Natural killer cell (primary cell): ENCODE data around the gene SLC4A1AP. TPM values are rescaled to one million over a fixed set of nuclear protein-coding genes. Genes with fewer than 3 reads are reported as not detected.

Experiments used
- ATAC-seq, 3 donors: fragments of 150-1000 bp in 2 of 3; fragments of 200-7000 bp in 1 of 3; cut with Tn5 transposase; 1 replicate in 1 of 3; 2 replicates in 2 of 3; pipeline ENCODE4 v1.10.0; 2021; ENCODE audit warnings: mild to moderate bottlenecking in 2 of 3, moderate library complexity in 2 of 3
- DNase-seq, 2 donors: peaks; one replicate each; pipeline versions ENCODE4 v3.0.0 to v3.0.0-alpha.2; 2013 to 2021; ENCODE audit warnings: mixed read lengths in 1 of 2
- H3K27ac ChIP-seq: one replicate; pipeline ENCODE4 v1.5.1; 2013; ENCODE audit warnings: mild to moderate bottlenecking, low read length
- H3K27me3 ChIP-seq: one replicate; pipeline ENCODE4 v1.6.1; 2013; ENCODE audit warnings: low read length; ENCODE audit not compliant: control insufficient read depth, insufficient read depth
- H3K36me3 ChIP-seq: one replicate; pipeline ENCODE4 v1.6.1; 2013; ENCODE audit warnings: low read length; ENCODE audit not compliant: control insufficient read depth, insufficient read depth
- H3K4me1 ChIP-seq: one replicate; pipeline ENCODE4 v1.6.1; 2013; ENCODE audit warnings: low read length; ENCODE audit not compliant: control insufficient read depth, insufficient read depth
- H3K4me3 ChIP-seq: one replicate; pipeline ENCODE4 v1.5.1; 2013; ENCODE audit warnings: low read length
- H3K9me3 ChIP-seq: one replicate; pipeline ENCODE4 v1.6.1; 2013; ENCODE audit warnings: low read length; ENCODE audit not compliant: control insufficient read depth, insufficient read depth
- H3K27ac Mint-ChIP-seq, 2 donors: one replicate each; pipeline ENCODE4 v1.8.0; 2022; ENCODE audit warnings: mild to moderate bottlenecking in 2 of 2, mixed read lengths in 2 of 2, moderate library complexity in 1 of 2
- H3K27me3 Mint-ChIP-seq, 2 donors: one replicate each; pipeline ENCODE4 v1.8.0; 2022; ENCODE audit warnings: low read depth in 2 of 2, mixed read lengths in 2 of 2
- H3K36me3 Mint-ChIP-seq: one replicate; pipeline ENCODE4 v1.8.0; 2022; ENCODE audit warnings: mixed read lengths
- H3K4me1 Mint-ChIP-seq, 2 donors: one replicate each; pipeline ENCODE4 v1.8.0; 2022; ENCODE audit warnings: mixed read lengths in 2 of 2
- H3K4me3 Mint-ChIP-seq: one replicate; pipeline ENCODE4 v1.8.0; 2022; ENCODE audit warnings: mild to moderate bottlenecking, moderate library complexity, mixed read lengths
- H3K9me3 Mint-ChIP-seq, 2 donors: one replicate each; pipeline ENCODE4 v1.8.0; 2022; ENCODE audit warnings: mixed read lengths in 2 of 2
- WGBS: methylation state at CpG from one replicate; pipeline ENCODE4 v1.1.7; 2013; ENCODE audit warnings: missing lambda C conversion rate; ENCODE audit not compliant: insufficient coverage; 5-methylcytosine and 5-hydroxymethylcytosine counted together
- intact Hi-C: fragments of 100-400 bp; cut with micrococcal nuclease; formaldehyde crosslinking; loops from one replicate; pipeline ENCODE4 v1.14.2; 2022
- total RNA-seq, 4 donors: library from RNA; stranded (reverse); fragments of 120-200 nt in 1 of 4; gene quantifications; one replicate each; pipeline versions ENCODE4 v1.2.3 to v1.2.4, GENCODE V29; 2013 to 2022
- TF ChIP-seq, protein P1 (sequence below): fragments of 200-600 bp; IDR thresholded peaks from one replicate; pipeline ENCODE4 v1.8.0; 2022; ENCODE audit warnings: antibody characterized with exemption

The SLC4A1AP gene
- total RNA-seq, 3 donors from 2014 or later (not counting 1 experiment from before 2014, with no cell fraction given): 22.0 to 26.0 (median 24.8) TPM

GRCh38 chr2:27715318-27716210 is 51.9 kb downstream of the SLC4A1AP start:
- peaks cover 12 to 21% of the 10 kb centered on the region in 2 donors for H3K27me3 Mint-ChIP-seq
- peak overlapping the region; percentile 61 for H3K4me3 Mint-ChIP-seq
- Histone ChIP-seq H3K36me3 (no peaks in the 10 kb centered on the region), H3K4me3 (no peak overlapping the region), H3K4me1 (peaks cover 20% of the 10 kb centered on the region), H3K9me3 (no peaks in the 10 kb centered on the region), H3K27ac (no peak overlapping the region), H3K27me3 (peaks cover 6% of the 10 kb centered on the region)
- TF ChIP-seq, protein P1, sequence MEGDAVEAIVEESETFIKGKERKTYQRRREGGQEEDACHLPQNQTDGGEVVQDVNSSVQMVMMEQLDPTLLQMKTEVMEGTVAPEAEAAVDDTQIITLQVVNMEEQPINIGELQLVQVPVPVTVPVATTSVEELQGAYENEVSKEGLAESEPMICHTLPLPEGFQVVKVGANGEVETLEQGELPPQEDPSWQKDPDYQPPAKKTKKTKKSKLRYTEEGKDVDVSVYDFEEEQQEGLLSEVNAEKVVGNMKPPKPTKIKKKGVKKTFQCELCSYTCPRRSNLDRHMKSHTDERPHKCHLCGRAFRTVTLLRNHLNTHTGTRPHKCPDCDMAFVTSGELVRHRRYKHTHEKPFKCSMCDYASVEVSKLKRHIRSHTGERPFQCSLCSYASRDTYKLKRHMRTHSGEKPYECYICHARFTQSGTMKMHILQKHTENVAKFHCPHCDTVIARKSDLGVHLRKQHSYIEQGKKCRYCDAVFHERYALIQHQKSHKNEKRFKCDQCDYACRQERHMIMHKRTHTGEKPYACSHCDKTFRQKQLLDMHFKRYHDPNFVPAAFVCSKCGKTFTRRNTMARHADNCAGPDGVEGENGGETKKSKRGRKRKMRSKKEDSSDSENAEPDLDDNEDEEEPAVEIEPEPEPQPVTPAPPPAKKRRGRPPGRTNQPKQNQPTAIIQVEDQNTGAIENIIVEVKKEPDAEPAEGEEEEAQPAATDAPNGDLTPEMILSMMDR: no peak
- peak overlapping the region in 1 of 2 donors; percentile 76 for H3K27ac Mint-ChIP-seq
- peak in 1 of 2 donors; percentile 60 for DNase-seq
- WGBS: 2% methylated on average over 44 of the region's 51 CpGs
- no peaks in the 10 kb centered on the region for H3K36me3 Mint-ChIP-seq
- H3K4me1 Mint-ChIP-seq: peaks cover 16 to 18% of the 10 kb centered on the region in 2 donors
- peak; percentile 36 to 75 (median 74) for ATAC-seq
- intact Hi-C loops: no loop called here
- H3K9me3 Mint-ChIP-seq: no peaks in the 10 kb centered on the region

DNA sequence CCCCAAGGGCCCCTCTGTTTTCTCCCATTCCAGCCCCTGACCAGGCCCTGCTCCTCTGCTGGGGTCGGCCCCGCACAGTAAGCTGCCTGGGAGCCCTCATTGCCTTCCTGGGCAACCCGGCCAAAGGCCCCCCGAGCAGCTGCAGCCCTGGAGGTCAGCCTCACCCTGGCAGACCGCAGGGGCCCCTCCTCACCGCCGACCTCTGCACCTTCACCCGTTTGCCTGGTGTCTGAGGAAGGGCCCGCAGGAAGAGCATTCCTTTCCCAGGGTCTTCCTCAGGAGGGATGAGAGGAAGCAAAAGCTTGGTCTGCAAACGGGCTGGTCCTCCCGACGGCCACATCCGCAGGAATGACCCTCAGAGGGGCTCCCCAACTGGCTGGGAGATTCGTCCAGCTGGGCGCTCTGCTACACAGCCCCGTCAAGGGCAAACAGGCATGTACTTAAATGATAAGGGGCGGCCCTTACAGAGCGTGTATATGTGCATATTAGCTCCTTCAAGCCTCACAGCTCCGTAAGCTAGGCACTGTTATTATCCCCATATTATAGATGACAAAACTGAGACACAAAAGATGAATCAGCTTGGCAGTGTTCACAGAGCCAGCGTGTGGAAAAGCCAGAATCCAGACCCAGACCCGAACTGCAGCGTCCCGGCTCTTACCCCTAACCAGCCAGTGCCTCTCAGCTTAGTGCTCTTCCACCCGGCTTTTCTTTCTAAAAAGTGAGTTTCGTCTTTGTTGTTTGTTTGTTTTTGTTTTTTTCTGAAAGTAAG is 52.8 kb downstream of the SLC4A1AP start:
- H3K4me1 Mint-ChIP-seq: peaks cover 16 to 18% of the 10 kb centered on the region in 2 donors
- DNase-seq (no peak), ATAC-seq (no peak)
- H3K9me3 Mint-ChIP-seq: no peaks in the 10 kb centered on the region
- intact Hi-C loops: no loop called here
- no peaks in the 10 kb centered on the region for H3K36me3 Mint-ChIP-seq
- peak overlapping the region; percentile 70 for H3K4me3 Mint-ChIP-seq
- Histone ChIP-seq H3K4me3 (no peak overlapping the region), H3K4me1 (peaks cover 27% of the 10 kb centered on the region), H3K27me3 (peaks cover 6% of the 10 kb centered on the region), H3K36me3 (no peaks in the 10 kb centered on the region), H3K27ac (no peak overlapping the region), H3K9me3 (no peaks in the 10 kb centered on the region)
- peak overlapping the region in 1 of 2 donors; percentile 76 for H3K27ac Mint-ChIP-seq
- peaks cover 15 to 26% of the 10 kb centered on the region in 2 donors for H3K27me3 Mint-ChIP-seq
- TF ChIP-seq, protein P1: no peak
- 42% methylated on average over 24 of the region's 25 CpGs for WGBS

- H3K4me1 ChIP-seq: peaks cover 28% of the 10 kb centered on the region
- no peak overlapping the region for H3K27ac ChIP-seq
- H3K36me3 Mint-ChIP-seq: no peaks in the 10 kb centered on the region
- ATAC-seq: no peak
- H3K9me3 Mint-ChIP-seq: no peaks in the 10 kb centered on the region
- TF ChIP-seq, protein P1: no peak
- 85% methylated on average over 9 of the region's 9 CpGs for WGBS
- H3K27ac Mint-ChIP-seq: peak overlapping the region in 1 of 2 donors; percentile 76
- H3K36me3 ChIP-seq: no peaks in the 10 kb centered on the region
- intact Hi-C loops: no loop called here
- H3K27me3 Mint-ChIP-seq: peaks cover 15 to 24% of the 10 kb centered on the region in 2 donors
- peaks cover 16 to 18% of the 10 kb centered on the region in 2 donors for H3K4me1 Mint-ChIP-seq
- peak overlapping the region; percentile 70 for H3K4me3 Mint-ChIP-seq
- DNase-seq: no peak
- peaks cover 6% of the 10 kb centered on the region for H3K27me3 ChIP-seq
- no peak overlapping the region for H3K4me3 ChIP-seq
- no peaks in the 10 kb centered on the region for H3K9me3 ChIP-seq
These were observed 53.5 kb downstream of the SLC4A1AP start for GRCh38 chr2:27717070-27717795.
